Right renal cortex interstitium (tissue), 3 donors: Measurements from ENCODE around the gene PGA5. TPM values are rescaled to one million over a fixed set of nuclear protein-coding genes. Genes with fewer than 3 reads are reported as not detected.

Experiments
- DNase-seq, 3 donors: peaks; one replicate each; pipeline ENCODE4 v3.0.0-alpha.2; 2013; ENCODE audit warnings: low read depth in 3 of 3, low spot score in 2 of 3
- polyA plus RNA-seq, 3 donors: library from polyadenylated mRNA; unstranded; fragments of 120-200 nt; gene quantifications; one replicate each; pipeline ENCODE4 v1.2.1, GENCODE V29; 2013; ENCODE audit not compliant: insufficient read length in 3 of 3

Gene PGA5
- polyA plus RNA-seq, 3 donors: 0.17 TPM; not detected in 2

DNA sequence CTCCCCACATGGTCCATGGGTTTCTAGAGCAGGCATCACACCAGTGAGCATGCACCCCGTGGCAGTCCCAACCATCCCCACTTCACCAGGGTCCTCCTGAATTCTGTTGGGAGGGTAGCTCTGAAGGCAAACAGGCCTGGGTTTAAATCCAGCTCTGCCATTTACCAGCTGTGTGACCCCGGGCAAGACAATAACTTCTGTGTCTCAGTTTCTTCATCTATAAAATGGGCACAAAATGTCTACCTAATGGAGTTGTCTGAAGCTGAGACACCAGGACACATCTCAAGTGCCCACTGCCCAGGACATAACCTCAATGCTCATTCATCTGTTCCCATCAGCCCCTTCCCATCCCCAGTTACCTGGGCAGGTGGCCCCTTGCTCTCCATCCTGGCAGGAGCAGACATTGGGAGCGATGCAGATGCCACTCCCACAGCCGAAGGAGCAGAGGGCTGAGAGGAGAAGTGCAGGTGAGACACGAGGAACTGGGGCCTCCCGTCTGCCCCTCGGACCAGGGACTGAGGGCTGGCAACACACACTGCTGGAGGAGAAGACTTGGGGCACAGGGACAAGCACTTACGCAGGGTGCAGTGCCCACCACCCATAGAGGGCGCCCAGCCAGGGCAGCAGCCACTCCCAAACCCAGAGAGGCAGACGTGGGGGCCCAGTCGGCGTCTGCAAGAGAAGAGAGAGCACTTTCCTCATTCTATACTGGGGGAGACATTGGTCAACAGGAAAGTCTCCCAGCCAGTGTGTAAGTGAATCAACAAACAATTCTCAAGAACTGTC, 50.1 kb downstream of the PGA5 start:
- DNase-seq: no peak

DNA sequence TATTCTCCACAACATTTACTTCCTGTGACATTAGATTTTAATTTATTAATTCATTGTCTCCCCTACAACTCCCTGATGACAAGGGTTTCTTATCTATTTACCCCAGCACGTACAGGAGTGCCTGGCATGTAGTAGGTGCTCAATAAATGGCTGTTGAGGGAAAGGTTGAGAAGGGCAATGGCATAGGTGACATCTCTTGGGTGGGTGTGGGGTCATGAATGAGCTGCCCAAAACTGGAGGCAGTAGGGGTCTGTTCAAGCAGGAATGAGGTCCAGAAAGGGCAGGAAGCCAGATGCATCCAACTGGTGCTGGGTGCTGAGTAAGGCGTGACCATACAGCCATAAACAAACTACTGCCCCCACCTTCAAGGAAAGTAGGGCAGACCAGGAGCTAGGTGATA, 51.4 kb downstream of the PGA5 start:
- no peak for DNase-seq

GRCh38 chr11:61293867-61294716, 53.1 kb downstream of the PGA5 start:
- no peak for DNase-seq

GRCh38 chr11:61294717-61295595, 54.0 kb downstream of the PGA5 start, which contains the start of gene VWCE:
Gene VWCE (minus strand): TSS chr11:61295316. CDS start chr11:61295037, 279 bp downstream.
- peak in 1 of 3 donors; percentile 25 for DNase-seq

- no peak for DNase-seq
Observed at GRCh38 chr11:61295596-61295926, 54.6 kb downstream of the PGA5 start.

- no peak for DNase-seq
Observed at GRCh38 chr11:61297341-61297740, 56.4 kb downstream of the PGA5 start.

DNA sequence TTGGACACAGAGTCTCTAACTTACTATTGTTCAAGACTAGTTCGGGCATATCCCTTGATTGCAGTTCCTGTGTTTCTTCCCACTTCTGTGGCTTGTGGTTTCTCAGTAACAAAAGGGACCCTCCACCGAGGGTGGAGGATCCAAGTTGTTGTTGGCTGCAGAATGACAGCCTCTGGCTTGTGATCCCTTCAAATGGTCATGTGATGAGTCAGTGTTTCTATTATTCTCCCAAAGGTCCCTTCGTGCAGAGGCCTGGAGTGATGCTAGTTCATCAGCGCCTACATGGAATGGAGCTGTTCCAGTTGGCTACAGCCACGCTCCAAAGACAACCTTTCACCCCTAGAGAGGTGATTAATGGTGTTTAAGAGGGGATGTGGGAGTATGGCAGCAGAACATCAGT, 56.8 kb downstream of the PGA5 start:
- no peak for DNase-seq

GRCh38 chr11:61298663-61299244, 57.8 kb downstream of the PGA5 start:
- no peak for DNase-seq

Other genes with a start within 250 kb of the PGA5 start
- gene CD5, start 138.7 kb upstream of the PGA5 start, polyA plus RNA-seq: under 1 TPM; 0.04 to 0.08 (median 0.08) TPM
- 10 to 100 TPM; 14.0 to 17.0 (median 15.5) TPM for gene VPS37C, start 79.7 kb upstream of the PGA5 start, polyA plus RNA-seq
- under 1 TPM in 2 of 3 donors, not detected in 1; 0.25 to 0.40 TPM for gene PGA3, start 37.7 kb upstream of the PGA5 start, polyA plus RNA-seq
- gene PGA4, start 18.8 kb upstream of the PGA5 start, polyA plus RNA-seq: under 1 TPM; 0.43 to 0.62 (median 0.54) TPM
- 1 to 10 TPM; 1.3 to 1.6 (median 1.3) TPM for gene VWCE, start 54.1 kb downstream of the PGA5 start, polyA plus RNA-seq
- 100 to 1,000 TPM; 226 to 239 (median 238) TPM for gene DDB1, start 91.9 kb downstream of the PGA5 start, polyA plus RNA-seq
- gene TKFC, start 92.1 kb downstream of the PGA5 start, polyA plus RNA-seq: 10 to 100 TPM; 44.5 to 52.0 (median 50.0) TPM
- 10 to 100 TPM; 22.2 to 28.3 (median 27.5) TPM for gene CYB561A3, start 120.7 kb downstream of the PGA5 start, polyA plus RNA-seq
- gene TMEM138, start 121.2 kb downstream of the PGA5 start, polyA plus RNA-seq: 10 to 100 TPM; 45.7 to 48.3 (median 46.2) TPM
- 10 to 100 TPM; 35.4 to 37.4 (median 37.4) TPM for gene TMEM216, start 151.4 kb downstream of the PGA5 start, polyA plus RNA-seq
- gene CPSF7, start 188.8 kb downstream of the PGA5 start, polyA plus RNA-seq: 10 to 100 TPM; 90.3 to 98.1 (median 91.8) TPM
- 10 to 100 TPM; 40.5 to 47.4 (median 45.1) TPM for gene SDHAF2, start 188.9 kb downstream of the PGA5 start, polyA plus RNA-seq